H1 (cell line): Measurements from ENCODE around the gene NUTM2B.
"Not testable (repeated sequence)": the region's sequence is repeated elsewhere in the genome, so short reads cannot be mapped to it uniquely, and the experiment has no call there.

Experiments used
- CTCF ChIP-seq, 3 experiments: IDR thresholded peaks; 1 replicate in 2 of 3; 2 replicates in 1 of 3; pipeline versions ENCODE4 v1.5.1 to v1.6.1; 2011; ENCODE audit warnings: low read length in 3 of 3, mild to moderate bottlenecking in 3 of 3, inconsistent platforms in 2 of 3, low read depth in 1 of 3, moderate library complexity in 1 of 3; ENCODE audit not compliant: insufficient read depth in 1 of 3; ENCODE audit errors: control extremely low read depth in 1 of 3
- EZH2 ChIP-seq: fragments of 200-600 bp; sonication (generic); IDR thresholded peaks from 2 replicates; pipeline ENCODE4 v1.7.1; 2012; ENCODE audit warnings: low read depth, mild to moderate bottlenecking, moderate library complexity, low read length, inconsistent platforms; ENCODE audit not compliant: severe bottlenecking
- MAX ChIP-seq: IDR thresholded peaks from 2 replicates; pipeline ENCODE4 v1.6.1; 2012; ENCODE audit warnings: inconsistent platforms
- POLR2A ChIP-seq, 2 experiments: IDR thresholded peaks; 1 replicate in 1 of 2; 2 replicates in 1 of 2; pipeline ENCODE4 v1.6.1; 2011; ENCODE audit warnings: low read depth in 2 of 2, low read length in 2 of 2, mild to moderate bottlenecking in 2 of 2; ENCODE audit errors: control extremely low read depth in 1 of 2
- RAD21 ChIP-seq, 2 experiments: IDR thresholded peaks in 1 of 2; conservative IDR thresholded peaks in 1 of 2; 2 replicates each; pipeline ENCODE4 v1.6.1; 2011; ENCODE audit warnings: low read depth in 2 of 2, low read length in 2 of 2, improper control_type of control experiment in 1 of 2, inconsistent platforms in 1 of 2, mild to moderate bottlenecking in 1 of 2, moderate library complexity in 1 of 2
- RFX5 ChIP-seq: IDR thresholded peaks from 2 replicates; pipeline ENCODE4 v1.6.1; 2011; ENCODE audit warnings: low read depth, low read length, improper control_type of control experiment, borderline replicate concordance
- SIN3A ChIP-seq, 2 experiments: IDR thresholded peaks in 1 of 2; conservative IDR thresholded peaks in 1 of 2; 2 replicates each; pipeline ENCODE4 v1.6.1; 2011 to 2012; ENCODE audit warnings: low read length in 2 of 2, improper control_type of control experiment in 1 of 2, low read depth in 1 of 2, mild to moderate bottlenecking in 1 of 2
- SP2 ChIP-seq: IDR thresholded peaks from 2 replicates; pipeline ENCODE4 v1.6.1; 2012; ENCODE audit warnings: mild to moderate bottlenecking, low read length, inconsistent platforms
- TAF7 ChIP-seq: optimal IDR thresholded peaks from 2 replicates; pipeline ENCODE3; 2011; ENCODE audit warnings: low read depth, mild to moderate bottlenecking, inconsistent platforms, low read length, moderate library complexity, borderline replicate concordance

GRCh38 chr10:79726620-79727019, 23.6 kb downstream of the NUTM2B start:
- TF ChIP-seq CTCF (IDR thresholded peaks at IDR 0.05; ENCODE audit: control extremely low read depth in 1 of 3, insufficient read depth in 1 of 3, low read depth in 1 of 3, low read length in 3 of 3); TAF7; SP2; EZH2; MAX; RAD21 (IDR thresholded peaks at IDR 0.05 in 1 of 2, conservative IDR thresholded peaks at IDR 0.05 in 1 of 2; ENCODE audit: low read depth in 2 of 2, low read length in 2 of 2); SIN3A (conservative IDR thresholded peaks at IDR 0.05 in 1 of 2, IDR thresholded peaks at IDR 0.05 in 1 of 2; ENCODE audit: low read depth in 1 of 2, low read length in 2 of 2); RFX5; POLR2A (IDR thresholded peaks at IDR 0.05; ENCODE audit: control extremely low read depth in 1 of 2, low read depth in 2 of 2, low read length in 2 of 2): not testable (repeated sequence)
